HG02938 (cell line): ENCODE measurements around the gene FGF1.

Source experiments
- ATAC-seq: cut with Tn5 transposase; IDR thresholded peaks from one replicate; pipeline ENCODE4 v1.9.1; 2021; ENCODE audit warnings: mild to moderate bottlenecking, moderate library complexity; ENCODE audit not compliant: unreplicated experiment

Gene FGF1

DNA sequence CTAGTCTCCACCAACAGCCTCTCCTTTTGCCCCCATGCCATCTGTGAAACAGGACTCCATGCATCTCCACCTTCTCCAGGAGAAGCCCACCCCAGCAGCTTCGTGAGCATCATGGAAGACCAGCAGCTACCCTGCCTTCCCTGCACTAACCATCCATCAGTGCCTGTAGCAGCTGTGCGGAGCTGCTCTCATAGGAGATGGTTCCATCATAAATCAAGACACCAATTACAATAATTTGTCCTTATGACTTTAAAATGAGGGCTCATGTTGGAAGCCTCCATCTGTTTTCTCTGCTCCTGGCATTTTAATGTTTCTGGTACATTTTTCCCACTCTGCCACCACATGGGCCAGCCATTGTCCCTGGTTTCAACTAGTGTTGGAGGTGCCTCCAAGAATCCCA lies 69.9 kb downstream of the FGF1 start:
- no peak for ATAC-seq

DNA sequence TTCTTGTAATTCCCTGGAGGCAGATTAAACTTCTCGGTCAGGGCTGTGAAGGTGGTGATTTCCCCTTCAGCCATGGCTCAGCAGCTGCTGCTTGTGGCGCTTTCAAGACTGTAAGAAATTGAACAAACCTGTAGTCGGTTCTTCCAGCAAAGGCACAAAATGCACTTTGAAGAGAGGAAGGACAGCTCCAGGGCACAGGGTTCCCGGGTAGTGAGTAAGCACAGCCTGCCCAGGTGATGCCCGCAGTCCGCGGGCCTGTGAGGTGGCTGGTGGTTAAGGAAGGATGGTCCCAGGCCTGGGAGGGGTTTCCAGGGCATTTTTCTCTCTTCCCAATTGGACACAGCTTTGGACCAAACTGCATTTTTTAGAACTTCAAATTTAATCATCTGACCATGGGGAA lies 71.8 kb downstream of the FGF1 start:
- no peak for ATAC-seq

- ATAC-seq, result no peak
Measured at GRCh38 chr5:142613271-142613671, 72.6 kb downstream of the FGF1 start.

GRCh38 chr5:142612494-142613270 lies 73.2 kb downstream of the FGF1 start:
- ATAC-seq, result no peak

DNA sequence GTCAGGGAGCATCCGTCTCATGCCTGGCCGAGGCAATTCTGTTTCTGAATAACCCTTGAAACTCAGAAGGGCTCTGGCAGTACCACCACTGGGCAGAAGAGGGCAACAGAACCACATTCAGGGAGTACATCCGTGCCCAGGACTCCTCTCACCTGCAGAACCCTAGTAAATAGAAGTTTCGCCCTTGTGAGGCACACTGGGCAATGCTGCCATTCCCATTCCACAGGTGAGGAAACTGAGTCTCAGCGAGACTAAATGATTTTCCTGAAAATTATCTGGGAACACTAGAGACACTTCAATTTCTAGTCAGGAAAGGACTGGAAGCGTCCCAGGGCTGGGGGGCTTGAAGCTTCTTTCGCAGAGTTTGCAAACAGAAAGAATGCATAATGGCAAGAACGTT lies 74.7 kb downstream of the FGF1 start:
- peak; percentile 95 for ATAC-seq

DNA sequence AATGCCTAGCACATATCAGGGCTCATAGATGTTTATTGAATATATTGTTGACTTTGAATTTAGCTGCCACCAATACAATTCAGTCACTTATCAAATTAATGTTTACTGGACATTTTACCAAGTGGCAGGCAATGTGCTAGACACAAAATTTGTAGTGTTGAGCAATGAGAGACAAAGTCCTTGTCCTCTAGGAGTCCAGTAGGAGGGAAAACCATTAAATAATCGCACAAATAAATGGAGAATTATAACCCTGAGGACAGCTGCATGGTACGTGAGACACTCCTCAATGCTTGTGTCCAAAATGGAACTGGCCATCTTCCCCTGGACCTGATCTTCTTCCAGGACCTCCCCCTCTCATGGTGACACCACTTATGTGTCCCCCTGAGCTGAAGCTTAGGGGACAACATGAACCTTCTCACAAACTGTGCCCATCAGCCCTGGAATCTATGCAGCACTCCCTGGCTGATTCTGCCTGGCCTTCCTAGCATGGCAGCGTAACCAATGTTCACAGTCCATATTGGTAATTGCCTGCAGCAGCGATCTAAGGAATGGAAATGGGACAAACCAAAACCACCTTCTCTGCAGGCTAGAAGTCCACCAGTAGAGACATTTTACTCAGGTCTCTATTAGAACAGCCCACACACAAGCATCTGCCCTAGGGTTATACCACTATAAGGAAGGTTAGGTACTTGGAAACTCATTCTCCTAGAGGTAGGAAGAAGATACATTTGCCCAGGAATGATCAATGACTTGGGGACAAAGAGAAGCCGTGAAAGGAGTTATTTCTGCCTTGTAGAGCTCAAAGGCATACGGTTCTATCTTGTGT lies 75.5 kb downstream of the FGF1 start:
- no peak for ATAC-seq

DNA sequence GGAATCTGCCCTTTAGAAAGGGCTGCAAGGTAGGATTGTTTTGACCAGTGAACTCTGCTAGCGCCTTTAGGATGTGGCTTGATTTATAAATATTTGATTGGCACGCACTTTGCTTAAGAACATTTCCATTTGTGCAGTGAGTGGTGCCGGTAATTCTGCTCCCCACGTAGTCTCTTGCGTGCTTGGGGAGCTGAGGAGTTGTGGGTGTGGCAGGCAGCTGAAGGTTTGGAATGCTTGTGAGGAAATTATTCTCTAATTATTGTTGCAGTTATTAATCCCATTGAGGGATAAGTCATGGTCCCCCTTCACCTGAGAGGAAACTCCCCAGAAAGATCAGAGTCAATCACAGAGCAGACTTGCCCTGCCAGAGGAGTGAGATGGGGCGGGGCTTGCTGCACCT lies 76.7 kb downstream of the FGF1 start:
- no peak for ATAC-seq

DNA sequence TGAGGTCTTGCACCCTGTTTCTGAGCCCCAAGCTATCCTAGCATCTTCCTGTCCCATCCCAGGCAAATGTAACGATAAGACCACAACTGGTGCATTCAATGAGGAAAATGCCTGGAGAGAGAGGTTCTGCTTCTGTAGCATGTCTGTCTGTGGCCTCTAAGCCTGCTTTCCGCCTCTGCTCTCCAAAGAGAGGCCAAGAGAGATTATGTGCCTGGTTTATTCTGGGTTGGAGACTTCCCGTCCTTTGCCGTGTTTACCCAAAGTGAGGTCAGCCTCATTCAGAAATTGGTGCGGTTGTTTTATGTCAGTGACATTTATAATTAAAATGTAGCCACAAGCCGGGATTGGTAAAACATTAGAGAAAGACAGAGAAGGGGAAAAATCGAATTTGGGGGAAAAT lies 77.8 kb downstream of the FGF1 start:
- no peak for ATAC-seq

DNA sequence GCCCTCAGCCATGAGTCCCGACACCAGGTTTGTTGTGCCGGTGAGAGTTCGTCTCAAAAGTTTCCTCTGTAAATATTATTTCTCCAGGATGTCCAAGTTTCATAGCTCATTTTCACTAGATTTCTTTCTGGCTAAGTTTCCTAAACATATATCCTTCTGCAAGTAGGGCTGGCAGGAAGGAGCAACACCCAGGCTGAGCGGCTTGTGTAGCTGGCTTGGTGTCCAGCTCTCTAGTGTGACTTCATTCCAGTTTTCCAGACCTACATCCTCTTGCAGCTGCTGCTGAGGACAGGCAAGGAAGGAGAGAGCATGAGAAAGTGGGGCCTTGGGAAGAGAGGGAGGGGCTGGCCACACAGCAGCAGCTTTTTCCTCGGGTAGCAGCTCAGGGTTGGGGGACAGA lies 80.3 kb downstream of the FGF1 start:
- ATAC-seq, result no peak

- ATAC-seq, result no peak
Measured at GRCh38 chr5:142602720-142603245, 83.1 kb downstream of the FGF1 start.

GRCh38 chr5:142601432-142601831 lies 84.5 kb downstream of the FGF1 start:
- ATAC-seq, result no peak

DNA sequence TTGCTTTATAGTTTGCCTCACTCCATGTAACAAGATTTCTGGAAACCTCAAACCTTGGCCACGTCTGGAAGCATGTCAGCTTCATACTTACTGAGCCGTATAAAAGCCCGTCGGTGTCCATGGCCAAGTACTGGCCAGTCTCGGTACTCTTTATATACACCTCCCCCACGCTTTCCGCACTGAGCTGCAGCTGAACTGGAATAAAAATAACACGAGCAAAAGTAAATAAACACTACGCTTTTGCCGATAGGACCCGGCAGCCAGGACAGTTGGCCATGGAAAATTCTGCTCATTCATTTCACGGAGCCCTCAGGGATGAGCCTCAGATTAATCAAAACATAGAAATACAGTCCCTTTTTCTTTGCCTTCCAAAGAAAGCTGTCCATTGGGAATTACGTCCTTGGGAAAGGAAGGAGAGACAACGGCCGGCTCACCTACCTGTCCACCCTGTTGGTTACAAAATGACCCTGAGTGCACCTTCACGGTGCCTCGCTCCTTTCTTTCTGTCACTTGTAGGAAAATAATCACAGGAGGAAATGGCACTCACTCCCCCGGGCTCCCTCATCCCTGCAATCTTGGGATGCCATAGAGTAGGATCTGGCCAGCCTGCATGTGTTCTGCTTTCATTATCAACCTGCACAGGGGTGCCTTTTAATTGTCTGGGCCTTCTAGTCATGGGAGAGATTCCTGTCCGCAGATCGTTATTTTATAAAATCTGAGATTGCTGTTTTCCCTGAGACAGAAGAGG lies 85.1 kb downstream of the FGF1 start:
- ATAC-seq, result no peak

GRCh38 chr5:142600092-142600491 lies 85.8 kb downstream of the FGF1 start:
- ATAC-seq, result no peak

DNA sequence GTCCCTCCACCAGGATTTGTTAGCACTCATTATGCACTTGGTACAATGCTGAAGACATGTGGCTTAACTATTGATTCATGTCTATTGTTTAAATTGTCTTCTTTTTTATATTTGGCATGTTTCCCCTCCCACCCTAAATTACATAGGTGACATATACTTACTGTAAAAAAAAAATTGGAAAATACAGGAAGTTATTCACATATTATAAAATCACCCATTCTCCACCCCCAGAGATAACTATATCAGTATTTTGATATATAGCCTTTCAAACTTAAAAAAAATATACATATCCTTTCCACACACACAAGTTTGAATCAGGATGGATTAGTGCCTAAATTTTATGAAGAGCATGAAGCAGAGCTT lies 87.6 kb downstream of the FGF1 start:
- no peak for ATAC-seq

- ATAC-seq, result no peak
Measured at GRCh38 chr5:142597546-142598337, 88.1 kb downstream of the FGF1 start.

GRCh38 chr5:142597025-142597424 lies 88.9 kb downstream of the FGF1 start:
- ATAC-seq, result no peak

GRCh38 chr5:142592365-142592764 lies 93.5 kb downstream of the FGF1 start:
- ATAC-seq, result no peak

DNA sequence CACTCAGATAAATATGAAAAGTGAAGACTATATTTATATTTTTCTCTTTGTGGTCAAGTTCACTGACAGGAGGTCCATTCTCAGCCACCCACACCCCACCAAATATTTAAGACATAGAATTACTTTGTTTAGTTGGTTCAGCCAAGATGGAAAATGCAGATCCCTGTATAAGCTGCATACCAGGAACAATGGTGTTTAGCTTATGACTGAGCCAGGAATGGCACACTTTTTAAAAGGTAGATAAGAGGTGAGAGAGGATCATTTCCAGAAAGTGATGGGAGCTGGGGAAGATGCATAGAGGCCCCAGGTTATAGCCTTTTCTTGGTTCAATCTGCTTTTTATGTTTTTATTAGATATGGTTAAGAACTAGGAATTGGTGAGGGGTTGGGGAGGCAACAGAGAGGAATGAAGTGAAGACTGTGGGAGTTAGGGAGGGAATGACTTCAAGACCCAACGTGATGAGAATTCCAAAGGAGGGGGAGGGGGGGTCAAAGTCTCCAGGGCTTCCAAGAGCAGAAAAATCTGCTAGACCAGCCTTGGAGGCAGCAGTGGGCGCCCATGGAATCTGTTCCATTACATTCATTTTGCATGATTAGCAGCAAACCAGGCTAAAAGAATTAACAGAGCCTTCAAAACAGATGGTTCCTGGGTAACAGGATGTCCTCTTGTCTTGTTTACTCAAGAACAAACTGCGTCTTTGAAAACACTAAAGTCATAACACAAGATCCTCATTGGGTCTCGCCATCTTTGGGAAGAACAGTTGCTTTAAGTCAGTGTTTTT lies 95.2 kb downstream of the FGF1 start:
- ATAC-seq, result no peak

DNA sequence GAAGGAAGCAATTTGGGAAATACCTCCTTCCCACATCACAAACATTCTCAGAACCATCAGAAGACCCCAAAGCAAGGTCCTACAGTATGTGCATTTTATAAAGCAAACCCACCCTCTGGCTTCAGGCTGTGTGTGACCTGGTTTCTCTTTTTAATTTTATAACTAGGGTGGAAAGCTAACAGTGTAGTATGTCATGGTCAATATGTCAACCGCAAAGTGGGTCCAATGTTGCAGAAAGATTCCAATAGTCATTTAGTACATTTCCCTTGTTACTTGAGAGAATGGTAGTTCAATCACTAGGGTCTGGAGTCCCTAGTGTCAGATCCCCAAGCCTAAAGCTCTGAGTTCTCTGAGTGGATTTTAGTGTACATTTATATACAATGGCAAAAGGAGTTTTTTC lies 96.2 kb downstream of the FGF1 start:
- no peak for ATAC-seq
